Subcutaneous abdominal adipose tissue (tissue), 5 donors: ENCODE results near the gene PTPMT1.
A peak's percentile ranks its signal among the peaks of the same experiment; 100 is the strongest.

Source experiments
- H3K27ac ChIP-seq: one replicate; pipeline ENCODE4 v1.7.0; 2013; ENCODE audit warnings: low read depth, mild to moderate bottlenecking, inconsistent platforms, low read length, moderate library complexity
- H3K27me3 ChIP-seq, 5 donors: one replicate each; pipeline ENCODE4 v1.7.0; 2013; ENCODE audit warnings: low read length in 5 of 5, inconsistent platforms in 1 of 5; ENCODE audit not compliant: control insufficient read depth in 5 of 5, insufficient read depth in 4 of 5
- H3K36me3 ChIP-seq, 5 donors: one replicate each; pipeline ENCODE4 v1.7.0; 2013; ENCODE audit warnings: low read length in 5 of 5; ENCODE audit not compliant: control insufficient read depth in 5 of 5, insufficient read depth in 5 of 5
- H3K4me1 ChIP-seq, 5 donors: one replicate each; pipeline ENCODE4 v1.7.0; 2013; ENCODE audit warnings: low read length in 5 of 5, mild to moderate bottlenecking in 3 of 5, moderate library complexity in 1 of 5; ENCODE audit not compliant: control insufficient read depth in 5 of 5, insufficient read depth in 5 of 5
- H3K4me3 ChIP-seq, 5 donors: one replicate each; pipeline ENCODE4 v1.7.0; 2013; ENCODE audit warnings: low read length in 5 of 5, low read depth in 1 of 5
- H3K9ac ChIP-seq, 5 donors: one replicate each; pipeline ENCODE4 v1.7.0; 2013; ENCODE audit warnings: low read length in 5 of 5, mild to moderate bottlenecking in 4 of 5, moderate library complexity in 3 of 5
- H3K9me3 ChIP-seq, 5 donors: one replicate each; pipeline ENCODE4 v1.7.0; 2013; ENCODE audit warnings: low read length in 5 of 5; ENCODE audit not compliant: control insufficient read depth in 5 of 5
- donor health status: healthy.
- donor health status: healthy.
- donor health status: healthy.
- donor health status: healthy.
- donor health status: healthy.

The PTPMT1 gene

DNA sequence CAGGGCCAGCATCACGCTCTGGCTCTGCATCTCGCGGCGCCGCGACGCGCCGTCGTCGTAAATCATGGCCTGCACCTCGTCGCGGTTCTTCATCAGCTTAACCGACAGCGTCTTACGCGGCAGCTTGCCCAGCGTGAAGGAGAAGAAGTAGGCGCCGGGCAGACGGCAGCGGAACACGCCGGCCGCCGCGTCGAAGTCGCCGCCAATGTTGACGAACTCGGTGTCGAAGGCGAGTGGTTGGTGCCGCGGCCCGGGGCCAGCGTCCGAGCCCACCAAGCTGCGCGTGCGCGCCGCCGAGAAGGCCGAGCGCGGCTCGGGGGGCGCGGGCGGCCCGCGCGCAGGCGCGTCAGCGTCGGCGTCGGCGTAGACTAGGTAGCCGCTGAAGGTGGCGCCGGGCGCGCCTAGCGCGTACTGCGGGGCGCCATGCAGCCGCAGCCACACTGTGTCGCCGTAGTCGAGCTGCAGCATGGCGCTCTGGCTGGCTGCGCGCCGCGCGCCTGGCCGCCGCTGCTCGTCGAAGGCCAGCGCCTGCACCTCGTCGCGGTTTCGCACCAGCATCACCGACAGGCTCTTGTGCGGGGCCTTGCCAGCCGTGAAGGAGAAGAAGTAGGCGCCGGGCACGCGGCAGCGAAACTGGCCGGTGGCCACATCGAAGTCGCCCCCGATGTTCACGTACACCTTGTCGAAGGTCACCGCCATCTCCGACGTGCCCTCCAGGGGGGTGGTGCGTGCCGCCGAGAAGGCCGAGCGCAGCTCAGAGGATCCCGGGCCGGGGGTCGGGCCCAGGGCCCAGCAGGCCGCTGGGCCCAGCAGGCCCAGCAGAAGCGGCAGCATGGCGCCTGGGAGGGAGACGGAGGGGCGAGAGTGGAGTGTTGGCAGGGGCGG, 24.8 kb downstream of the PTPMT1 start:
- H3K9me3 ChIP-seq = peaks cover 0 to 4% (median 0%) of the 10 kb centered on the region in 5 donors
- peaks cover 14 to 40% (median 30%) of the 10 kb centered on the region in 5 donors for H3K27me3 ChIP-seq
- peaks cover 0 to 5% (median 0%) of the 10 kb centered on the region in 5 donors for H3K36me3 ChIP-seq
- H3K27ac ChIP-seq = no peak overlapping the region
- peaks cover 0 to 48% (median 27%) of the 10 kb centered on the region in 5 donors for H3K4me1 ChIP-seq
- H3K4me3 ChIP-seq = peak overlapping the region in 1 of 5 donors; percentile 4
- no peak overlapping the region for H3K9ac ChIP-seq

DNA sequence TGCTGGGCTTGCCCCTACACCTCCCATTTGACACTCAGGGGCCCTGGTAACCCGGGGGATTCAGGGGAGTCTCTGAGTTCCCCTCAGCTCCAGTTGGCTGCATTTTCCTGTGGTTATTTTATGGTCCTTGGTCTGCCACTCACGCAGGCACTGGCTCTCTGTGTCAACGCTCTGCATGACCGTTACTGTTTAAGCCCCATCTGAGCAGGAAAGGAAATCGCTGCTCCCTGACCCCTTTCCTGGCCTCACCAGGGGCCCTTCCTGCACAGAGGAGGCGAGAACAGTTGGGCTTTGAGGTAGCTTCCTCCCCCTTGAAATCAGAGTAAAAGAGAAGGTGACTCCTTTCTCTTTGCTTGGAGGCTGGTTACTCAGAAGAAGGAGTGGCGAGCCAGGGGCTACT, 26.4 kb downstream of the PTPMT1 start:
- H3K4me1 ChIP-seq = peaks cover 0 to 39% (median 22%) of the 10 kb centered on the region in 5 donors
- peaks cover 14 to 43% (median 30%) of the 10 kb centered on the region in 5 donors for H3K27me3 ChIP-seq
- H3K9me3 ChIP-seq = peaks cover 0 to 4% (median 0%) of the 10 kb centered on the region in 5 donors
- no peak overlapping the region for H3K9ac ChIP-seq
- H3K36me3 ChIP-seq = no peaks in the 10 kb centered on the region
- no peak overlapping the region for H3K27ac ChIP-seq
- H3K4me3 ChIP-seq = no peak overlapping the region

DNA sequence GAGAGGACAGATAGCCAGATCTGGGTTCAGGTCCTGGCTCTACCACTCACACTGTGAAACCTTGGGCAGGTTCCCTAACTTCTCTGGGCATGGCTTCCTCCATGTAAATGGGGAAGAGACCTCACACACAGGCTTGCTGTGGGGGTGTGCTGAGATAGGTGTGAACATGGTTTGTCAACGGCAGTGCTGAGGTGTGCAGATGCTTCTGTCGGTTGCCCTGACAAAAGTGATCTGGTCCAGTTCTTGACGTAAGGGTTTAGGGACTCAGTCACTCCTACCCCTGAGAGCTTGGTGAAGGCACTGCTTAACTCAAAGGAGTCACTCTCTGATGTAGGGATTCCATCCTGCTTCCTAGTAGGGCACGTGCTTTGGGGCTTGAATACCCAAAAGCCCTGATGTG, 26.9 kb downstream of the PTPMT1 start:
- peaks cover 0 to 35% (median 18%) of the 10 kb centered on the region in 5 donors for H3K4me1 ChIP-seq
- no peak overlapping the region for H3K27ac ChIP-seq
- peaks cover 14 to 43% (median 30%) of the 10 kb centered on the region in 5 donors for H3K27me3 ChIP-seq
- H3K9me3 ChIP-seq = peaks cover 0 to 4% (median 0%) of the 10 kb centered on the region in 5 donors
- H3K9ac ChIP-seq = peak overlapping the region in 1 of 5 donors; percentile 12
- no peaks in the 10 kb centered on the region for H3K36me3 ChIP-seq
- H3K4me3 ChIP-seq = no peak overlapping the region

DNA sequence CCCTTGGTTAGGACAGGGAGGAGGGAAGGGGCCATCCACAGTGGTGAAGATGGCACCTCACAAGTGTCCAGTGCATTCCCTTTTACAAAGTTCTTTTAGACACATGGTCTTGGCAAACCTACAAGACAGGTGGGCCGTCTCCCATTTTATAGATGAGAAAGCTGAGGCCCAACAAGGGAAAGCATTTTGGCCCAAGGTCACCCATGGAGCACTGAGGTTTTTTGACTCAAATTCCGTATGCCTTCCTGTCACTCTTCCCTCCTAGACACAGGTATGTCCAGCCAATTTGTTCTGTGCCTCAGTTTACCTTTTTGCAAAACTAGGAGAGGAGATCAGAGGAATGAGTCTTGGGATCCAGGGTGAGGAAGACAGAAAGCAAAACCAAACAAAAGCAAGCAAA, 27.6 kb downstream of the PTPMT1 start:
- Histone ChIP-seq H3K4me1 (peaks cover 0 to 28% (median 12%) of the 10 kb centered on the region in 5 donors), H3K4me3 (no peak overlapping the region), H3K27ac (no peak overlapping the region), H3K27me3 (peaks cover 14 to 43% (median 30%) of the 10 kb centered on the region in 5 donors), H3K36me3 (no peaks in the 10 kb centered on the region), H3K9me3 (peaks cover 0 to 4% (median 0%) of the 10 kb centered on the region in 5 donors), H3K9ac (no peak overlapping the region)

DNA sequence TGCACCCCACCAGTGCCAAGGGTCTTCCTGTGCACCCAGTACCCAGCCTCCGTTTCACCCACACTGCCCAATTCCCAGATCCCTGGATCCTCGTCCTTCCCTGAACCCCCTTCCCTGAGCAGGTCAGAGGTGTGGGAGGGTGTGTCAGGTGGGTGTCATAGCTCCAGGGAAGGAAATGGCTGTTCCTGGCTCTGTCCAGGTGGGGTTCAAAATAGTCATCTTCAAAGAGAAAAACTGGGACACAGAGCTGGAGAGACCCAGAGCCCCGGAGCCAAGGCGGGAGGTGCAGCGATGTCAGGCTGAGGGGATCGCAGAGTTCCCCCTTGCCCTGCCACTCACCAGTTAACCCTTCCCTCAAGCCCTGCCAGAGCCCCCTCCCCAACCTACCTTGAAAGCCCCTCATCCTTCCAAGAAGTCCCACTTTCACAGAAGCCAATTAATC, 28.1 kb downstream of the PTPMT1 start:
- H3K4me3 ChIP-seq = peak overlapping the region in 1 of 5 donors; percentile 7
- H3K4me1 ChIP-seq = peaks cover 0 to 23% (median 12%) of the 10 kb centered on the region in 5 donors
- H3K9ac ChIP-seq = no peak overlapping the region
- H3K27me3 ChIP-seq = peaks cover 14 to 43% (median 30%) of the 10 kb centered on the region in 5 donors
- H3K36me3 ChIP-seq = no peaks in the 10 kb centered on the region
- H3K27ac ChIP-seq = no peak overlapping the region
- H3K9me3 ChIP-seq = peaks cover 0 to 4% (median 0%) of the 10 kb centered on the region in 5 donors

DNA sequence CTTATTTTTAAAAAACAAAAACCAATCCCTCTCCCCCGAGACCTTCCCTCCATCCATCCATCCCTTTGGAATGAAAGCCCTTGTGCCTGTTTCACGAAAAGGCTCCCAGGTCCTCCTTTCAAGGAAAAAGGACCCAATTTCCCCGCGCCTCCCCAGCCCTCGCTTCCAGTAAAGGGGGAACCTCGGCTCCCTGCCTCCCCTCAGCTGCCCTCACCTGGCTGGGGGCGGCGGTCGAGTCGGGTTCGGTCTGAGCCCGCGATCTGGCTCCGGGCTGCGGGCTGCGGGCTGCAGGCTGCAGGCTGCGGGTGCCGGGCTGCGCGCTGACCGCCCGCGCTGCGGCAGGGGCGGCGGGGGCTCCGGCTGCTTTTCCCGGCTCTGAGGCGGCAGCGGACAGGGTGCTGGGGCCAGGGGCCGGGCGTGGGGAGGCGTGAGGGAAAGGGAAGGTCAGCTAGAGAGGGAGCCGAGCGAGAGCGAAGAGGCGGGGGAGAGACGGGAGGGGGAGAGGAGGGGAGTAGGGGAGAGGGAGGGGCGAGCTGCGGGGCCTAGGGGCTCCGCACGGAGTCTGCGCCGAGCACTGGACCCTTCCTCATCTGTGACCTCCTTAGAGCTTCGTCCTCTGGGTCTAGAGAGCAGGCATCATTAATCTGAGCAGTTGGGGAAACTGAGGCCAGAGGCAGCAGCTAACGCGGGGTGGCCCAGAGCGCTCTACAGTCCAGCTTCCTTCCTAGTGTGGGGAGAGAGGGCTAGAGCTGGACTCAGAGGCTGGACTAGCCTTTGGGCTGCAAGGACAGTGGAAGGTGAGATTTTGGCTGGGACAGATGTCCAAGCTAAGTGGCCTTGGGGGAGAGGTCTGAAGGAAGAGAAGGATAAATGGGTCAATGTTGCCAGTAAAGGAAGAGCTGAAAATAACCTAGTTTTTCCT, 28.8 kb downstream of the PTPMT1 start, which contains the start of gene C1QTNF4:
TSS of gene C1QTNF4 (minus strand) at position 478 of the 922 bp plus-strand sequence. CDS start 3,601 bp downstream, outside the sequence.
- no peak within 1 kb of the TSS for H3K9ac ChIP-seq
- peaks cover 0 to 4% (median 0%) of the 10 kb centered on the region in 5 donors for H3K9me3 ChIP-seq
- no peaks in the 10 kb centered on the region for H3K36me3 ChIP-seq
- H3K27me3 ChIP-seq = peaks cover 14 to 42% (median 30%) of the 10 kb centered on the region in 5 donors
- peaks cover 0 to 20% (median 9%) of the 10 kb centered on the region in 5 donors for H3K4me1 ChIP-seq
- peak within 1 kb of the TSS in 2 of 5 donors; percentile 7 to 44 for H3K4me3 ChIP-seq
- H3K27ac ChIP-seq = no peak within 1 kb of the TSS

DNA sequence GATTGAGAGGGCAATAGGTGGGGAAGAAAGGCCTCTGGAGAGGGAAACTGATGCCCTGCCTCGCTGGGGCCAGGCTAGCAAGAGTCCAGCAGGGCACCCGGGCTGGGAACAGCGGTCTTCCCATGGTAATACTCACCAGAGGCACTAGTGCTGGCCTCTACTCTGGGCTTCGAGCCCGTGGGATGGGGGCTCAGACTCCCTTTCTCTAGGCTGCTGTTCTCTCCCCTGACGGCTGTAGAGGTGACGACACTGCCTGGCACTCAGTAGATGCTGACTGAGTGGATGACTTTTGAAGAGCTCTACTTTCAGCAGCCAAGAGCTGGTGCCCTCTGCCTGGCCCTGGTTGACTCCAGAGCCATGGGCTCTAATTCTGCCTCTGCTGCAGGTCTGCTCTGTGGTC, 29.6 kb downstream of the PTPMT1 start:
- H3K27ac ChIP-seq = no peak overlapping the region
- peaks cover 14 to 35% (median 26%) of the 10 kb centered on the region in 5 donors for H3K27me3 ChIP-seq
- peaks cover 0 to 26% (median 14%) of the 10 kb centered on the region in 5 donors for H3K4me1 ChIP-seq
- H3K9me3 ChIP-seq = peaks cover 0 to 4% (median 0%) of the 10 kb centered on the region in 5 donors
- H3K36me3 ChIP-seq = no peaks in the 10 kb centered on the region
- no peak overlapping the region for H3K4me3 ChIP-seq
- H3K9ac ChIP-seq = no peak overlapping the region

DNA sequence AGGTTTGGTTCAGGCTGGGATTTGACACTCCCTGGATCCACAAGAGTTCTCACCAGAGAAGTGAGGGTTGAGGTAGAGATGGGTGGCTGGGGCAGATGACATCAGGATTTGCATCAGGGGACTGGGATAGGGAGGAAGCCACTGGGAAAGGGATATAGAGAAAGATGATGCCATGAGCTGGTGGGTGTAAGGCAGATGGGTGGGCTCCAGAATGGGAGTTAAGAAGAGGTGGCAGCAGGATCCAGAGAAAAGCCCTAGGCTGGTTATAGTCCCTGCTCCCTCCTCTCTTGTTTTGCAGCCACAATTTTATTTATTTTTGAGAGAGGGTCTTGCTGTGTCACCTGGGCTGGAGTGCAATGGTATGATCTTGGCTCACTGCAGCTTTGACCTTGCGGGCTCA, 30.6 kb downstream of the PTPMT1 start:
- Histone ChIP-seq H3K9ac (no peak overlapping the region), H3K4me1 (peaks cover 0 to 26% (median 15%) of the 10 kb centered on the region in 5 donors), H3K4me3 (no peak overlapping the region), H3K36me3 (no peaks in the 10 kb centered on the region), H3K27me3 (peaks cover 14 to 35% (median 26%) of the 10 kb centered on the region in 5 donors), H3K27ac (no peak overlapping the region), H3K9me3 (peaks cover 0 to 2% (median 0%) of the 10 kb centered on the region in 5 donors)

DNA sequence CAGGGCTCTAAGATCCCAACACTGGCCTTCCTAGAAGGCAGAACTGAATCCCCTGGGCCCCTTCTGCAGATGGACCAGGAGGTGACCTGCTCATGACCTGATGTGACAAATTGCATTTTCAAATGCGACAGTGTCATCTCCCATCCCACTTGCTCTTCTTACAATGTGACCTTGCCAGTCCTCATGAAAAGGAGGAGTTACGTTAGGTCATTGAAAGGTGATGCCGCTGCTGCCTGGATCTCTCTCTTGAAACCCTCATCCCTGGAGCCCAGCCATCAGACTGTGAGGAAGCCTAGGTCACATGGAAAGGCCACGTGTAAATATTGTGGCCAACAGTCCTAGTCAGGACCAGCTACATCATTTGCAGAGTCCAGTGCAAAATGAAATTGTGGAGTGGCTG, 34.5 kb downstream of the PTPMT1 start:
- peaks cover 0 to 10% (median 7%) of the 10 kb centered on the region in 5 donors for H3K4me1 ChIP-seq
- H3K36me3 ChIP-seq = peaks cover 0 to 4% (median 0%) of the 10 kb centered on the region in 5 donors
- H3K27me3 ChIP-seq = peaks cover 0 to 6% (median 3%) of the 10 kb centered on the region in 5 donors
- H3K4me3 ChIP-seq = no peak overlapping the region
- no peak overlapping the region for H3K9ac ChIP-seq
- no peak overlapping the region for H3K27ac ChIP-seq
- no peaks in the 10 kb centered on the region for H3K9me3 ChIP-seq
